Osteocyte (in vitro differentiated cells): ENCODE data around the gene MLLT3. TPM values are rescaled to one million over a fixed set of nuclear protein-coding genes. Genes with fewer than 3 reads are reported as not detected.

ENCODE experiments used
- DNase-seq: peaks from one replicate; pipeline ENCODE4 v3.0.0; 2021; ENCODE audit warnings: mixed read lengths; ENCODE audit not compliant: unreplicated experiment; ENCODE audit errors: extremely low spot score
- H3K27ac Mint-ChIP-seq: one replicate; pipeline ENCODE4 v1.8.0; 2021; ENCODE audit warnings: mild to moderate bottlenecking, mixed read lengths; ENCODE audit not compliant: unreplicated experiment
- H3K27me3 Mint-ChIP-seq: one replicate; pipeline ENCODE4 v1.8.0; 2021; ENCODE audit warnings: mixed read lengths; ENCODE audit not compliant: unreplicated experiment
- H3K36me3 Mint-ChIP-seq: one replicate; pipeline ENCODE4 v1.8.0; 2021; ENCODE audit warnings: mixed read lengths; ENCODE audit not compliant: unreplicated experiment
- H3K4me1 Mint-ChIP-seq: one replicate; pipeline ENCODE4 v1.8.0; 2021; ENCODE audit warnings: mixed read lengths; ENCODE audit not compliant: unreplicated experiment
- H3K4me3 Mint-ChIP-seq: one replicate; pipeline ENCODE4 v1.8.0; 2021; ENCODE audit warnings: mild to moderate bottlenecking, moderate library complexity, mixed read lengths; ENCODE audit not compliant: unreplicated experiment
- H3K9me3 Mint-ChIP-seq: one replicate; pipeline ENCODE4 v1.8.0; 2021; ENCODE audit warnings: mixed read lengths; ENCODE audit not compliant: unreplicated experiment
- CTCF ChIP-seq: fragments of 200-600 bp; sonication (generic); IDR thresholded peaks from 2 replicates; pipeline ENCODE4 v1.5.0; 2021; ENCODE audit warnings: antibody characterized with exemption, mild to moderate bottlenecking, moderate library complexity
- total RNA-seq: library from RNA; stranded (reverse); gene quantifications from 2 replicates; pipeline ENCODE4 v1.2.1, GENCODE V29; 2021

Gene MLLT3
- total RNA-seq, 1 donor from 2014 or later = 19.5 TPM

GRCh38 chr9:20480249-20480648 is 142.1 kb downstream of the MLLT3 start:
- no peak overlapping the region for H3K4me3 Mint-ChIP-seq
- no peaks in the 10 kb centered on the region for H3K9me3 Mint-ChIP-seq
- no peaks in the 10 kb centered on the region for H3K36me3 Mint-ChIP-seq
- no peaks in the 10 kb centered on the region for H3K27me3 Mint-ChIP-seq
- no peak for TF ChIP-seq CTCF
- peaks cover 24% of the 10 kb centered on the region for H3K4me1 Mint-ChIP-seq
- DNase-seq = no peak
- no peak overlapping the region for H3K27ac Mint-ChIP-seq

GRCh38 chr9:20479419-20480155 is 142.7 kb downstream of the MLLT3 start:
- no peak for DNase-seq
- Mint-ChIP-seq H3K9me3 (no peaks in the 10 kb centered on the region), H3K4me3 (no peak overlapping the region), H3K27ac (no peak overlapping the region), H3K4me1 (peaks cover 24% of the 10 kb centered on the region), H3K27me3 (no peaks in the 10 kb centered on the region), H3K36me3 (no peaks in the 10 kb centered on the region)
- TF ChIP-seq CTCF = no peak

GRCh38 chr9:20478786-20479185 is 143.5 kb downstream of the MLLT3 start:
- Mint-ChIP-seq H3K4me3 (no peak overlapping the region), H3K27me3 (no peaks in the 10 kb centered on the region), H3K36me3 (no peaks in the 10 kb centered on the region), H3K9me3 (no peaks in the 10 kb centered on the region), H3K27ac (no peak overlapping the region), H3K4me1 (peaks cover 24% of the 10 kb centered on the region)
- no peak for DNase-seq
- no peak for TF ChIP-seq CTCF

GRCh38 chr9:20477940-20478620 is 144.2 kb downstream of the MLLT3 start:
- Mint-ChIP-seq H3K4me1 (peaks cover 26% of the 10 kb centered on the region), H3K9me3 (no peaks in the 10 kb centered on the region), H3K27ac (no peak overlapping the region), H3K27me3 (no peaks in the 10 kb centered on the region), H3K4me3 (no peak overlapping the region), H3K36me3 (no peaks in the 10 kb centered on the region)
- DNase-seq = no peak
- TF ChIP-seq CTCF = no peak

- no peak overlapping the region for H3K27ac Mint-ChIP-seq
- H3K27me3 Mint-ChIP-seq = no peaks in the 10 kb centered on the region
- no peak overlapping the region for H3K4me3 Mint-ChIP-seq
- no peak for TF ChIP-seq CTCF
- no peak for DNase-seq
- no peaks in the 10 kb centered on the region for H3K9me3 Mint-ChIP-seq
- H3K4me1 Mint-ChIP-seq = peaks cover 32% of the 10 kb centered on the region
- no peaks in the 10 kb centered on the region for H3K36me3 Mint-ChIP-seq
Measured at GRCh38 chr9:20476912-20477521, 145.3 kb downstream of the MLLT3 start.
